ENCODE measurements around the gene SHISA6. TPM values are rescaled to one million over a fixed set of nuclear protein-coding genes. Genes with fewer than 3 reads are reported as not detected.

SHISA6 gene
- total RNA-seq, 1 donor from 2014 or later = 3.3 TPM

DNA sequence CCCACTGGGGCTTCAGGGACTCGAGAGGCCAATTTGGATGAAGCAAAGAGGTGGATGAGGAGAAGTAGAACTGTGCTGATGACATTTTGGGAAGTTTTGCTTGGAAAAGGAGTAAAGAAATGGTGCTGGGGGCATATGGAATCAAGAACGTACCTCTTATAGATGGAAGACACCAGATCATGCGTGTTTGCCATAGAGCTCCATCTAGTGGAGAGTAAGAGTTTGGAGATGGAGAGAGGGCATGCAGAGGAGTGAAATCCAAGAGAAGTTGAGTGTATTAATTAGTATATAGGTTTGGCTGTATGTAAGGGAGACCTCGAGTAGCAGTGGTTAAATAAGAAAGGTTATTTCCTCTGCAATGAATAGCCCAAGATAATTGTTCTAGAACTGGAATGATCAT lies 56.0 kb downstream of the SHISA6 start:
- H3K79me2 ChIP-seq (ENCODE audit: low read depth) = no peaks in the 10 kb centered on the region
- TF ChIP-seq, protein P1, sequence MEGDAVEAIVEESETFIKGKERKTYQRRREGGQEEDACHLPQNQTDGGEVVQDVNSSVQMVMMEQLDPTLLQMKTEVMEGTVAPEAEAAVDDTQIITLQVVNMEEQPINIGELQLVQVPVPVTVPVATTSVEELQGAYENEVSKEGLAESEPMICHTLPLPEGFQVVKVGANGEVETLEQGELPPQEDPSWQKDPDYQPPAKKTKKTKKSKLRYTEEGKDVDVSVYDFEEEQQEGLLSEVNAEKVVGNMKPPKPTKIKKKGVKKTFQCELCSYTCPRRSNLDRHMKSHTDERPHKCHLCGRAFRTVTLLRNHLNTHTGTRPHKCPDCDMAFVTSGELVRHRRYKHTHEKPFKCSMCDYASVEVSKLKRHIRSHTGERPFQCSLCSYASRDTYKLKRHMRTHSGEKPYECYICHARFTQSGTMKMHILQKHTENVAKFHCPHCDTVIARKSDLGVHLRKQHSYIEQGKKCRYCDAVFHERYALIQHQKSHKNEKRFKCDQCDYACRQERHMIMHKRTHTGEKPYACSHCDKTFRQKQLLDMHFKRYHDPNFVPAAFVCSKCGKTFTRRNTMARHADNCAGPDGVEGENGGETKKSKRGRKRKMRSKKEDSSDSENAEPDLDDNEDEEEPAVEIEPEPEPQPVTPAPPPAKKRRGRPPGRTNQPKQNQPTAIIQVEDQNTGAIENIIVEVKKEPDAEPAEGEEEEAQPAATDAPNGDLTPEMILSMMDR (IDR thresholded peaks at IDR 0.05) = peak; percentile 66
- TF ChIP-seq EZH2phosphoT487 (IDR thresholded peaks at IDR 0.05) (no peak), EZH2 (IDR thresholded peaks at IDR 0.05) (no peak)
- Mint-ChIP-seq H3K9me3 (peaks cover 7% of the 10 kb centered on the region), H3K4me3 (no peak overlapping the region), H3K4me1 (no peaks in the 10 kb centered on the region), H3K36me3 (no peaks in the 10 kb centered on the region), H3K27me3 (ENCODE audit: insufficient read depth, low read depth) (peaks cover 17% of the 10 kb centered on the region), H3K27ac (no peak overlapping the region)
- H3K36me3 ChIP-seq = no peaks in the 10 kb centered on the region
- no peaks in the 10 kb centered on the region for H3F3A ChIP-seq (ENCODE audit: low read depth)
- no peaks in the 10 kb centered on the region for H4K20me1 ChIP-seq (ENCODE audit: low read depth)
- no peaks in the 10 kb centered on the region for H3K27me3 ChIP-seq
- no peaks in the 10 kb centered on the region for H3K4me1 ChIP-seq
- peak; percentile 36 for DNase-seq (ENCODE audit: low spot score)
- no peak overlapping the region for H3K4me2 ChIP-seq
- H2AFZ ChIP-seq (replicated peaks) = no peak overlapping the region
- no peak overlapping the region for H3K27ac ChIP-seq
- no peaks in the 10 kb centered on the region for H3K9me3 ChIP-seq (ENCODE audit: low read depth)
- H3K4me3 ChIP-seq = no peak overlapping the region
- H3K9ac ChIP-seq = no peak overlapping the region

DNA sequence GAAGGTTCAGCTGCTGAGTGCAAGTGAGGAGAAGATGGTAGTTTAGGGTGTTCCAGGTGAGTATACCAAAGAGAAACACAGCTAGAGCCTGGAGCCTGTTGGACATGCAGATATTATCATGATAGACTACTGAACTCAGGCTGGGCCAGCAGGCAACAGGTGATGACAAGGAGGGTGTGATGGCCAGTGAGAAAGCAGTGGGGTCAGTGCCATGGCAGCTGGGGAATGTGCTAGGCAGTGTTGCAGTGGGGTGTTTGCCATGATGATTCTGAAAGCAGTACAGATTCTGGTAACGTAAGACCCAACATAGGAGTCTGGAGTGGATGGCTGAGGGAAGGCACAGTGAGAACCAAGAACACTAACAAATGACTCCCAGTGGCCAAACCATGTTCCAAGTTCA lies 57.4 kb downstream of the SHISA6 start:
- H2AFZ ChIP-seq (replicated peaks) = no peak overlapping the region
- DNase-seq (ENCODE audit: low spot score) = no peak
- H3K4me3 ChIP-seq = no peak overlapping the region
- H3K9me3 ChIP-seq (ENCODE audit: low read depth) = no peaks in the 10 kb centered on the region
- H3K4me2 ChIP-seq = no peak overlapping the region
- peaks cover 8% of the 10 kb centered on the region for H3K9me3 Mint-ChIP-seq
- TF ChIP-seq, protein P1 (IDR thresholded peaks at IDR 0.05) = no peak
- TF ChIP-seq EZH2 (IDR thresholded peaks at IDR 0.05) (no peak), EZH2phosphoT487 (IDR thresholded peaks at IDR 0.05) (no peak)
- no peak overlapping the region for H3K27ac ChIP-seq
- no peaks in the 10 kb centered on the region for H3K4me1 Mint-ChIP-seq
- no peaks in the 10 kb centered on the region for H3K27me3 ChIP-seq
- peaks cover 17% of the 10 kb centered on the region for H3K27me3 Mint-ChIP-seq (ENCODE audit: insufficient read depth, low read depth)
- no peaks in the 10 kb centered on the region for H4K20me1 ChIP-seq (ENCODE audit: low read depth)
- H3K4me3 Mint-ChIP-seq = no peak overlapping the region
- H3K79me2 ChIP-seq (ENCODE audit: low read depth) = no peaks in the 10 kb centered on the region
- no peaks in the 10 kb centered on the region for H3K36me3 ChIP-seq
- H3K4me1 ChIP-seq = no peaks in the 10 kb centered on the region
- no peak overlapping the region for H3K27ac Mint-ChIP-seq
- H3K36me3 Mint-ChIP-seq = no peaks in the 10 kb centered on the region
- no peaks in the 10 kb centered on the region for H3F3A ChIP-seq (ENCODE audit: low read depth)
- no peak overlapping the region for H3K9ac ChIP-seq

DNA sequence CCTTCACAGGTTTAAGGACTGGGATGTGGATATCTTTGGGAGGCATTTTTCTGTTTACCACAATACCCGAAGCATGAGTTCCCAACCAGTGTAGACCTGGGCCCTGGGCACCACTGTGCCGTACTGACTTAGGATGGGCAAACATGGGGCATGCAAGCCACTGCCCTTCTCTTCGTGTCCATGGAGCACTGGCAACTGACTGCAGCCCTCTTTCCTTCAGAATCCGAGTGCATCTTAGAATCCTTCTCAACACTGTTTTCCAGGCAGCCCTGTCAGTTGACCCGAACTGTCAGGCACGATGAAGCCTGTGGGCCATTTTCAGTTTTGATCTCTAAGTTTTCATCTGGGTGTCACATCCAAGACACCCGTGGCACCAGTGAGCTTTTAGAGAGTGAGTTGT lies 59.2 kb downstream of the SHISA6 start:
- H3K4me1 ChIP-seq = no peaks in the 10 kb centered on the region
- H3K36me3 ChIP-seq = no peaks in the 10 kb centered on the region
- no peaks in the 10 kb centered on the region for H3K4me1 Mint-ChIP-seq
- no peaks in the 10 kb centered on the region for H4K20me1 ChIP-seq (ENCODE audit: low read depth)
- DNase-seq (ENCODE audit: low spot score) = no peak
- no peak overlapping the region for H3K27ac Mint-ChIP-seq
- H3K9ac ChIP-seq = no peak overlapping the region
- no peak overlapping the region for H3K4me3 ChIP-seq
- H3K79me2 ChIP-seq (ENCODE audit: low read depth) = no peaks in the 10 kb centered on the region
- no peaks in the 10 kb centered on the region for H3F3A ChIP-seq (ENCODE audit: low read depth)
- H3K36me3 Mint-ChIP-seq = no peaks in the 10 kb centered on the region
- H3K9me3 ChIP-seq (ENCODE audit: low read depth) = no peaks in the 10 kb centered on the region
- no peak overlapping the region for H3K4me2 ChIP-seq
- no peak overlapping the region for H3K27ac ChIP-seq
- H3K27me3 Mint-ChIP-seq (ENCODE audit: insufficient read depth, low read depth) = peaks cover 17% of the 10 kb centered on the region
- TF ChIP-seq EZH2phosphoT487 (IDR thresholded peaks at IDR 0.05) = no peak
- no peak for TF ChIP-seq EZH2 (IDR thresholded peaks at IDR 0.05)
- TF ChIP-seq, protein P1 (IDR thresholded peaks at IDR 0.05) = no peak
- no peak overlapping the region for H3K4me3 Mint-ChIP-seq
- peaks cover 8% of the 10 kb centered on the region for H3K9me3 Mint-ChIP-seq
- H3K27me3 ChIP-seq = no peaks in the 10 kb centered on the region
- no peak overlapping the region for H2AFZ ChIP-seq (replicated peaks)
